HG02798 (cell line): Measurements from ENCODE around the gene LACRT.

Experiments used
- ATAC-seq: cut with Tn5 transposase; IDR thresholded peaks from one replicate; pipeline ENCODE4 v1.9.1; 2021; ENCODE audit warnings: mild to moderate bottlenecking; ENCODE audit not compliant: unreplicated experiment, poor library complexity

Gene LACRT

GRCh38 chr12:54603173-54603814, 31.4 kb downstream of the LACRT start:
- ATAC-seq: peak; percentile 91

DNA sequence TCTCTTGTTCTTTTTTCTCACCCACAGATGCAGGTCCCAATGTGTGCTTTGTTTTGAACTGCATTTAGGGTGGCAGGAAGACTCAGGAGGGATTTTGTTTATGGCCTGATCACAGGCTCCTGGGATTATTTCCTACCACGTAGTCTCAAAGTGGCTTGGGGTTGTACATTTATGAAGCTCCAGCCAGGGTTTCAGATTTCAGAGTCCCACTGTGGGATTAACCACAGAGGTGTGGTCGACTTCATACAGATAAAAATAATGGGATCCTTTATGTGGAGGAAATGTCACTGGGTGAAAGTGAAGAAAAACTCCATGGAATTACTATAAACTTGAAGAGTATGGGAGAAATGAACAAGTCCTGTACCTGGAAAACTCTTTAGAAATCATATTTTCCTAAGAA, 32.0 kb downstream of the LACRT start:
- ATAC-seq: no peak

DNA sequence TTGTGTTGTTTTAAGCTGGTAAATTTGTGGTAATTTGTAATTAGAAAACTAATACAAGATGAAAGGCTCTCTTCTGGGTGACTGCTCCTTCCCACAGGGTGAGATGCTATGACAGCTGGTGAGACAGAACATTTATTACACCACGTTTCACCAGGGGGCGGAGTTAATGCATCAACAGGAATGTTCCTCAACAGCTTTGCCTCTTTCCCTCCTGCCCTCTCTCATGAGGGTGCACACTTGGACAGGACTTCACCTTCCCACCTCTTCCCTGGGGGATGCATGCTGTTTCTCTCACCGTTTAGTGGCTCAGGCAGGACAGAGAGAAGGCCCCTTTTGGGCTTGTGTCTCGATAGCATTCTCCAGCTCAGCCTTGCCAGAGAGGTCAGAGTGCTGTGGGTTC, 32.9 kb downstream of the LACRT start:
- ATAC-seq: no peak

- ATAC-seq: no peak
These were observed 35.7 kb downstream of the LACRT start for GRCh38 chr12:54598970-54599369.

DNA sequence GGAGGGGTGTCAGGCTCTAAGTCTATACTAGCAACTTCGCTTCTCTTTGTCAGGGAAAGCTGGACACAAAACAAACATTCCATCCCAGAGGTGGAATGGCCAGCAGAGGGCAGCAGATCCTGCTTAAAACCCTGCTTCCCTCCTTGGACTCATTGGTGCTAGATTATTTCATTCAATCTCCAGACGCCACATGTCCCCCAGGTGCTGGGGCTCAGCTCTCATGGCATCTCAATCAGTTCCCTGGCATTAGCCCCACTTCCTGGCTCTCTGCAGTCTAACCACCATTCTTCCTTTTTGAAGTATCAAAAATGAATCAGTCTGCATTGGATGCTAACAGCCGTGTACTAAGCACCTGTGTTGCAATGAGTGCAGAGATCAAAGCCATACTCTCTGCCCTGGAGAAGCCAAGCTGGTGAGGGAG, 38.2 kb downstream of the LACRT start:
- peak; percentile 61 for ATAC-seq

DNA sequence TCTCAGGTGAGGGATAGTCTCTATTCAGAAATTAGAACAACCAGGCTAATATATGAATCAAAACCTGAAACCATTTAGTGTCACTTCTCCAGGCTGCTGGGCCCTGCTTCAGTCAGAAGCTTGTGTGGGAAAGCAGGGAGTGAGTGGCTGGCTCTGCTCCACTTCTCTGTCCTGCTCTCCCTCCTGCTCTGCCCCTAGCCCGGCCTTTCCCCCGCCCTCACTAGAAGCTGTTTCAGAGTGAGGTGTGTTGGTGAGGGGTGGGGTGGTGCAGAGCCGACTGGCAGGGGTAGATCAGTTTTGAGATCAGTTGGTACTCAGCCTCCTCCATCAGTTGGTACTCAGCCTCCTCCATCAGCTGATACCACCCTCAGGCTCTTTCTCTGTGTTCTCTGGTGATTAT, 39.2 kb downstream of the LACRT start:
- ATAC-seq: no peak

- ATAC-seq: no peak
These were observed 41.0 kb downstream of the LACRT start for GRCh38 chr12:54593725-54594124.

- ATAC-seq: no peak
These were observed 41.6 kb downstream of the LACRT start for GRCh38 chr12:54593135-54593534.

DNA sequence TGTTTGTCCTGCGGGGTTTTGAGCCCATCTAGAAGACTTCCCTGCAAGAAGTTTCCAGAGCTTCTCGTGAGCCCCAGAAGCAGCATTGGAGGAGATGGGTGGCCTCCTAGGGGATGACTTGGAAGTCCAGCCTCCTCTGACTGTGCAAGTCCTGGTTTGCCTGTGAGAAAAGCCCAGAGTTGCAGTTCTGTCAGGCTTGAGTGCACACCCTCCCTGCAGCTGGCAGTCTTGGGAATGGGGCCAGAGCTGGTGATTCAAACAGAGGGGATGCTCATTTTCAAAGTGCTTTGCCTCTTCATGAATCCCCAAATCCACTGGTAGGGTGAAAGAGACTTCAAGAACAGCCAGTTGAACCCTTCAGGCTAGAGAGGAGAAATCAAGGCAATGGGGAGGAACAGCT, 42.4 kb downstream of the LACRT start:
- ATAC-seq: no peak

GRCh38 chr12:54590978-54591591, 43.6 kb downstream of the LACRT start:
- no peak for ATAC-seq

GRCh38 chr12:54589964-54590363, 44.7 kb downstream of the LACRT start:
- ATAC-seq: no peak

DNA sequence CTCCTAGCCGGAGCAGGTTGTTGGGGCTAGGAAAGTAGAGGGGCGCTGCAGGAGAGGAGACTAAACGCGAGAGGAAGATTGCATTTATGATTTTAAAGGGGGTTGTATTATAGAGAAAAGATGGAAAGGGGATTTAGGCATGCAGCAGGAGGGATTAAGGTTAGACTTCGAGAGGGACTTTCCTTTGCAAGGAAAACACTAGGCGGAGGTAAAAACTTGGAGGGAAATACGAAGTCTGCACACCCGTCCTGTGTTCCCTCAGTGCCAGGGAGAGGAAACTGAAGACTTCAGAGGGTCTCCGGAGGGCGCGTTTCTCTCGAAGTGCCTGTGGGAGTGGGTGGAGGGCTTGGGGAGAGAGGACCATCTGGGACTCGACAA, 45.8 kb downstream of the LACRT start:
- ATAC-seq: no peak

- no peak for ATAC-seq
These were observed 46.4 kb downstream of the LACRT start, which contains the start of gene PPP1R1A for GRCh38 chr12:54588110-54588889. Gene PPP1R1A (minus strand): TSS chr12:54588659. CDS start chr12:54588488, 171 bp downstream.

GRCh38 chr12:54587315-54587873, 47.3 kb downstream of the LACRT start:
- ATAC-seq: no peak

DNA sequence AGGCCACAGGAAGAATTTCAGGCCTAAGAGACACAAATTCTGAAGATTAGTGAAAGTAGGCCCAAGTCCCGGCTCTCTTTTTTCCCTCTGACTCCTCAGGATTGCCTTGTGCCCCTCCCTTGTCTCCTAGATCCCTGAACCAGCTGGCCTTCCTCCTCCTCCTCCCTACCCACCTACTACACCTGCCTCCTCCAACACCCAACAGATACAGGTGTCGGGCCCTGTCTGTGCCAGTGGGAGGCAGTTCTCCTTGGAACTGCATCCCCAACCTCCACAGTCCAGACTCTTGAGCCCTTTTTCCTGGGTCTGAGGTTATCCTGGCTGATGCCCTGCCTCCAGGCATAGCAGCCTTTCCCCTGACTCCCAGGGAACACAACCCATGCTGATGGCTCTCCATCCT, 48.1 kb downstream of the LACRT start:
- no peak for ATAC-seq

DNA sequence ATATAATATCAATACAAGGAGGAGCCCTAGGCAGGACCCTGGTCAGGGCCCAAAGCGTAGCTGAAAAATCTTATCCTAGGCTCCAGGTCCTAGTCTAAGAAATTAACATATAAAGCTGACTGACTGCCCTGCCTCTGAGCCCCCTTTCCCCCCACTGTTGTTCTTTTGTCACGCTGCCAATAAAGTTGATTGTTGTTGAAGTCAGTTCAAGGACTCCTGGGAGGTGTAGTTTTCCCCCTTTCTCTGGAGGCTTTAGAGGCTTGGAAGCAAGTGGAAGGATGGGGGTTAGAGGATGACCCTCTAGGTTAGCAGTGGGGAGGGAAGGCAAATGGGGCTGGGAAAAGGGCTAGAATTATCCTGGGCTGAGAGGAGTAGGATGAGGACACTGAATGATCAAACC, 49.5 kb downstream of the LACRT start:
- ATAC-seq: no peak

DNA sequence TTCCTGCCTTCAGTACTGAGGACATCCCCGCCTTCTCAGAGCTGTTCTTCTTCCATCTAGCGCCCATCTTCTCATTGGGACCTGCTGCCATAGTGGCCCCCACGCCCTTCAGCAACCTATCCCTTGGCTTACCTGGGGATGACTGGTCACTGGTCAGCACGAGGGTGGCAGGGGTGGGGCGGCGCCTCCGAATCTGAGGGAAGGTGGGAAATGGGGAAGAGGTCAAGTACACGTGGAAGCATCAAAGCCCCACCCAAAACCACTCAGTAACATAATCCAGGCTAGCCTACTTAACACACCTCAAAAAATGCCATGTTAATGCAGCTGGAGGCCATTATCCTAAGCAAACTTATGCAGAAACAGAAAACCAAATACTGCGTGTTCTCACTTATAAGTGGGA, 50.6 kb downstream of the LACRT start:
- ATAC-seq: no peak

- ATAC-seq: no peak
These were observed 51.0 kb downstream of the LACRT start for GRCh38 chr12:54583726-54584125.

DNA sequence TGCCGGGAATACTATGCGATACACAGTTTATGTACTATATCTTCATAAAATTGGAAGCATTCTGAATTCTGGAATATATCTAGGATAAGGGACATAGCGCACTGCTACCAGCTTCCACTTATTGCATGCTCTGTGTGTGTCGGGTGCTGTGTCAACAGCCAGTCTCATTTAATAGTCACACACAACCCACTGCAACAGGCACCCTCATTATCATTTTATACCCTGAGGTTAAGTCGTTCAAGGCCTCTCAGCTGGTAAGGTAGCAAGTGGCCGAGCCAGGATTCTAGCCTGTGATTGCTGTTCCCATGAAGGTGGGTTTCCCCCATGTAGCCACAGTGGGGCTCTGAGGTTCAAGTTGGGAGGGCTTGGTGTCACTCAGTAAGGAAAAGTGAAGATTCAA, 53.3 kb downstream of the LACRT start:
- no peak for ATAC-seq
